ENCODE data around the gene CENPT.

CENPT gene

GRCh38 chr16:67847064-67847861 is at the start of gene CENPT:
Gene CENPT, minus strand, starts transcription at chr16:67847693. Its CDS starts 13,834 bp downstream, at chr16:67833859.
- no peak for DNase-seq (ENCODE audit: low spot score)

DNA sequence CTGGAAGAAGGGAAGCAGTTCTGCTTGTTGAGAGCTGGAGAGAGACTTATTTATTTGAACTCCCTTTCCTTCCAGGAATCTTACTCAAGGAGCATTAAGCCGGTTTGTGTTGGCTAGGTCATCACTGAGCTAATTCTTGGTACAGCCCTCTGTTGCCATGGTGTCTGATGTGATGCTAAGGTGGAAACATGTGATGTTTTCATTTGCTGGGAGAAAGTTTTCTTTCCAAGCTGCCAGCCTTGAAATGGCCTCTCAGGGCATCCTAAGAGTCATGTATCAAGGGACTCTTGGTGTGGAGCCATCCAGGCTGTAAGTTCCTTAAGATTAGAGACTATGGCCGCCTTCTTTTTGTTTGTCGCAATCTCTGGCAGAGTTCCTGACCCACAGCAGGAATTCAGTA is 49.7 kb upstream of the CENPT start:
- no peak for DNase-seq (ENCODE audit: low spot score)

GRCh38 chr16:67893743-67894399 is 46.4 kb upstream of the CENPT start:
- DNase-seq (ENCODE audit: low spot score), result no peak

DNA sequence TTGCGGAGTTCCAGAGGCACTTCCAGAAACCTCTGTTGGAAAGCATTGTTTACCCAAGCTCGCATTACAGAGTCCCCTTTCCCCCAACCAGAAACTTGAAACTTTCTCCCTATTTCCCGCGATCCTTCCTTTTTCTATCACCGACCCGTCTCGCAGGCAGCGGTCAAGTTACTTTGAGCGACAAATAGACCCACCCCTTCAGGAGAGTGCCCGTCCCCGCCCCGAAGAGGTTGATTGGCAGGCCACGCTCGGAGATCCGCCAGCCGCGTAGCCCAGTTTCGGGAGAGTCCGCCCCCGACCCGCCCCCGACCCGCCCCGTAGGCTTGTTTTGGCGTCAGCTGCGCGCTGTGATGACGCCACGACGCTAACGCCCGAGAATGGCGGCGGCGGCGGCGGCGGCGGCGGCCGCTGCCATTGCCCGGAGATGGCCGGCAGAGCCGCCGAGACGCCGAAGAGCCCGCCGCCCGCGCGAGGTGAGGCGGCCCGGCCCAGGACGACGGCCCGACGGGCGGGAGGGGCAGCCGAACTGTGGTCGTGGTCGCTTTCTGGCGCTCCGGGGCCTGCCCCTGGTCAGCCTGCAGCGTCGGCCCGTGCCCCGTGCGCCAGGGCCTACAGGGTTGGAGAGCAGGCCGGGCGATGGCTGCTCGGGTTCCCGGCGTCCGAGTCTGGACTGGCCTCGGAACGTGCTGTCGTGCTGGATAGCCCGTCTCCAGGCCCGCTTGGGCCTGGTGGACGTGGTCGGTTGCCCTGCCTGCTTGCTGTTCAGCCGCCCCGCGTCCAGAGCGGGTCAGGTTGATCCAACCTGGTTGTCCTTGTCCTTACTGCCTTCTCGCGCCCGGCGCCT is 45.6 kb upstream of the CENPT start, which contains the start of gene PSKH1:
Gene PSKH1 (plus strand): TSS at position 356 of the 844 bp plus-strand sequence. CDS start 15,496 bp downstream, outside the sequence.
- DNase-seq (ENCODE audit: low spot score), result peak; percentile 98

DNA sequence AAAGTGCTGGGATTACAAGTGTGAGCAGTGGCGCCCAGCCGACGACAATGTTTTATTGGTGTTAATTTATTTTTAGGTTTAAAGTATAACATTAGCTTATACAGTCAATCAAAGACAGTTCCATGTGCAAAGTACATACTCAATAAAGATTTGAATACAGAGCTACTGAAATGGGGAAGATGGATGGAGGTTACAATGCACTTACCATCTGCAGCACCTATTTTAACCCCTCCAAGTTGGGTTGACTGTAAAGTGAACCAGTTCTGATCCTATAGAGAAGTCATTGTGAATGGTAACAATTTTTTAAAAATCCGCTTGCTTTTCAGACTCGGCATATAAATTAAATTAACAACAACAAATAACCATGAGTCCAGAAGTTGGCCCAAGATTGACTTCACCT is 44.9 kb upstream of the CENPT start:
- DNase-seq (ENCODE audit: low spot score), result no peak

GRCh38 chr16:67888331-67888730 is 40.8 kb upstream of the CENPT start:
- no peak for DNase-seq (ENCODE audit: low spot score)

- no peak for DNase-seq (ENCODE audit: low spot score)
Observed at GRCh38 chr16:67886387-67886786, 38.9 kb upstream of the CENPT start.

- DNase-seq (ENCODE audit: low spot score), result no peak
Observed at GRCh38 chr16:67885976-67886375, 38.5 kb upstream of the CENPT start.

- no peak for DNase-seq (ENCODE audit: low spot score)
Observed at GRCh38 chr16:67885545-67885944, 38.1 kb upstream of the CENPT start.

DNA sequence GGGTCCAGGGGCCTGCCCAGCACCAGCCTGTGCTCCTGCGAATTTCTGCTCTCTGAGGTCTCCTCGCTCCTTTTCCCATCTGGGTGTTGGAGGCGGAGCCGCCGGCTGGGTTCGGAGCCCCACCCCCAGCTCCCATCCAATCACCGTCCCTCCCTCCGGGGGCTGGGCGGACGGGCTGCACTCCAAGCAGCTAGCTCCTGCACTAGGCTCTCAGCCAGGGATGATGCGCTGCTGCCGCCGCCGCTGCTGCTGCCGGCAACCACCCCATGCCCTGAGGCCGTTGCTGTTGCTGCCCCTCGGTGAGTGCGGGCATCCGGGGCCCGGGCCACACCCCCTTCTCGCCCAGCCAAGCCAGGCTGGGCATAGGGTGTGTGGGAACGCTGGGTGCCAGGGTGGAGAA is 37.2 kb upstream of the CENPT start, which contains the start of gene NRN1L:
Gene NRN1L (plus strand): TSS at position 202 of the 400 bp plus-strand sequence. CDS start 19 bp downstream, at position 221.
- peak; percentile 96 for DNase-seq (ENCODE audit: low spot score)

DNA sequence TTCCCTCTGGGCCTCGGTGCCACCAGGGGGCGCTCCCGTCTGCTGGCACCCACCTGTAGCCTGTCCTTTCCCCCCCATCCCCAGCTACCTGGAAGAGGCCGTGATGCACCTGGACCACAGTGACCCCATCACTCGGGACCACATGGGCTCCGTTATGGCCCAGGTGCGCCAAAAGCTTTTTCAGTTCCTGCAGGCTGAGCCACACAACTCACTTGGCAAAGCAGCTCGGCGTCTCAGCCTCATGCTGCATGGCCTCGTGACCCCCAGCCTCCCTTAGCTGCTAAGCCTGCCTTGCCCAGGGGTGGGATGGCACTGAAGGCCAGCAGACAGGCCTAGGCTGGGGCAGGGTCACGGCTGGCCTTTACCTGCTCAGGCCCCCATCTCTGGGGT is 36.4 kb upstream of the CENPT start:
- DNase-seq (ENCODE audit: low spot score), result peak; percentile 80

GRCh38 chr16:67883146-67883871 is 35.8 kb upstream of the CENPT start:
- DNase-seq (ENCODE audit: low spot score), result no peak

DNA sequence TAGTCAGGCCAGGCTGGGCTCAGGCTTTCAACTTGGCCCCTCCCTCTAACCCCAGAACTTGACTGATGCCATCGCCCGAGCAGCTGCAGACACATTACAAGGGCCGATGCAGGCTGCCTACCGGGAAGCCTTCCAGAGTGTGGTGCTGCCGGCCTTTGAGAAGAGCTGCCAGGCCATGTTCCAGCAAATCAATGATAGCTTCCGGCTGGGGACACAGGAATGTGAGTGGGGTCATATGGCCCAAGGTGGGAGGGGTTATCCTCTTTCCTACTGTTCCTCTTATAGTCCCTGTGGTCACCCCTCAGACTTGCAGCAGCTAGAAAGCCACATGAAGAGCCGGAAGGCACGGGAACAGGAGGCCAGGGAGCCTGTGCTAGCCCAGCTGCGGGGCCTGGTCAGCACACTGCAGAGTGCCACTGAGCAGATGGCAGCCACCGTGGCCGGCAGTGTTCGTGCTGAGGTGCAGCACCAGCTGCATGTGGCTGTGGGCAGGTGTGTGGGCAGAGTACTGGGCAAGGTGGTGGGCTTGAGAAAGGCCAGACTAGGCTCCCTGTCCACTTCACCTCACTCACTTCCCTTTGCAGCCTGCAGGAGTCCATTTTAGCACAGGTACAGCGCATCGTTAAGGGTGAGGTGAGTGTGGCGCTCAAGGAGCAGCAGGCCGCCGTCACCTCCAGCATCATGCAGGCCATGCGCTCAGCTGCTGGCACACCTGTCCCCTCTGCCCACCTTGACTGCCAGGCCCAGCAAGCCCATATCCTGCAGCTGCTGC is 35.1 kb upstream of the CENPT start:
- no peak for DNase-seq (ENCODE audit: low spot score)

DNA sequence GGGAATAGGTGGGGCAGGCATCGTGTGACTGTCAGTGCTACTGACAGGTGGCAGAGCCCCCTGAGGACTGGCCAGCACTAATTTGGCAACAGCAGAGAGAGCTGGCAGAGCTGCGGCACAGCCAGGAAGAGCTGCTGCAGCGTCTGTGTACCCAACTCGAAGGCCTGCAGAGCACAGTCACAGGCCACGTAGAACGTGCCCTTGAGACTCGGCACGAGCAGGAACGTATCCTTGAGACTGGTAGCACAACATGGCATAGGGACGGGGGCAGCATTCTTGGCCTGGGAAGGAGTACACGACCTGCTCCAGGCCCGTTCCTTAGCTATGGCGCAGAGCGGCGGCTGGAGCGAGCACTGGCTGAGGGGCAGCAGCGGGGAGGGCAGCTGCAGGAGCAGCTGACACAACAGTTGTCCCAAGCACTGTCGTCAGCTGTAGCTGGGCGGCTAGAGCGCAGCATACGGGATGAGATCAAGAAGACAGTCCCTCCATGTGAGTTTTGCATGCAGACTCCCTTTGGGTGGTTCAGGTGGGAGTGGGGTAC is 34.2 kb upstream of the CENPT start:
- DNase-seq (ENCODE audit: low spot score), result no peak

DNA sequence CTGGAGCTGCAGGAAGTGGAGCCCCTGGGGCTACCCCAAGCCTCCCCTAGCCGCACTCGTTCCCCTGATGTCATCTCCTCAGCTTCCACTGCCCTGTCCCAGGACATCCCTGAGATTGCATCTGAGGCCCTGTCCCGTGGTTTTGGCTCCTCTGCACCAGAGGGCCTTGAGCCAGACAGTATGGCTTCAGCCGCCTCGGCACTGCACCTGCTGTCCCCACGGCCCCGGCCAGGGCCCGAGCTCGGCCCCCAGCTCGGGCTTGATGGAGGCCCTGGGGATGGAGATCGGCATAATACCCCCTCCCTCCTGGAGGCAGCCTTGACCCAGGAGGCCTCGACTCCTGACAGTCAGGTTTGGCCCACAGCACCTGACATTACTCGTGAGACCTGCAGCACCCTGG is 33.1 kb upstream of the CENPT start:
- no peak for DNase-seq (ENCODE audit: low spot score)

DNA sequence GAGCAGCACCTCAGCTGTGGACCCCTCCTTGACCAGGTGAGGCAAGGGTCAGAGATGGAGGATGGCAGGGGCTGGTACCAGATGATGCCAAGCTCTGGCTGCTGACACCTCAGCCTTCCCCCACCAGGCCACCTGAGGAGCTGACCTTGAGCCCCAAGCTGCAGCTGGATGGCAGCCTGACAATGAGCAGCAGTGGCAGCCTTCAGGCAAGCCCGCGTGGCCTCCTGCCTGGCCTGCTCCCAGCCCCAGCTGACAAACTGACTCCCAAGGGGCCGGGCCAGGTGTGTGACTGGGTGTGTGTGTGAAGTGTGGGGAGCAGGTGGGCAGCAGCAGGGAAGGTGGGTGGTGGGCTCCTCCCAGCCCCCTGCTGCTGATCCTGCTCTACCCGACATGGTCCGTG is 32.4 kb upstream of the CENPT start:
- DNase-seq (ENCODE audit: low spot score), result no peak

DNA sequence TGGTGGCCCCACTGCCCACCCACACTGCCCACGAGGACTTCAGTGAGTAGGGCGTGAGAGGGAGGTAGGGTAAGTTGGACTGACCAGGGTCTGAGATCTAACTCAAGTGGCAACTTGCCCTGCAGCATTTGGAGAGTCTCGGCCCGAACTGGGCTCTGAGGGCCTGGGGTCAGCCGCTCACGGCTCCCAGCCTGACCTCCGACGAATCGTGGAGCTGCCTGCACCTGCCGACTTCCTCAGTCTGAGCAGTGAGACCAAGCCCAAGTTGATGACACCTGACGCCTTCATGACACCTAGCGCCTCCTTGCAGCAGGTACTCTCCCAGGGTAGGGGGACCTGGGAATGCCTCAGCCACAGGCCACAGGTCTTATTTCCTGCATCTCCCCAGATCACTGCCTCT is 32.0 kb upstream of the CENPT start:
- no peak for DNase-seq (ENCODE audit: low spot score)

- no peak for DNase-seq (ENCODE audit: low spot score)
Observed at GRCh38 chr16:67878846-67879245, 31.4 kb upstream of the CENPT start.

DNA sequence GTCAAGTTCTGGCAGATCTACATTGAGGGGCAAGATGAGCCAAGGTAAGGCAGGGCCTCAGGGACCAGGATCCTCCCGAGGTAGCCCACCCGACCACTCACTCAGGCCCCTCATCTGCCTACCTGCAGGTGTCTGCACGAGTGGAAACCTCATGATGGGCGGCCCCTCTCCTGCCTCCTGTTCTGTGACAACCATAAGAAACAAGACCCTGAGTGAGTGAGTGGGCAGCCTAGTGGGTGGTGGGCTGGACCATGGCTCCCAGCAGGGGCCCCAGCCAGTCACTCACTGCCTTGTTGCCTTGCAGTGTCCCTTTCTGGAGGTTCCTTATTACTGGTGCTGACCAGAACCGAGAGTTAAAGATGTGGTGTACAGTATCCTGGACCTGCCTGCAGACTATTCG is 30.7 kb upstream of the CENPT start:
- DNase-seq (ENCODE audit: low spot score), result no peak

DNA sequence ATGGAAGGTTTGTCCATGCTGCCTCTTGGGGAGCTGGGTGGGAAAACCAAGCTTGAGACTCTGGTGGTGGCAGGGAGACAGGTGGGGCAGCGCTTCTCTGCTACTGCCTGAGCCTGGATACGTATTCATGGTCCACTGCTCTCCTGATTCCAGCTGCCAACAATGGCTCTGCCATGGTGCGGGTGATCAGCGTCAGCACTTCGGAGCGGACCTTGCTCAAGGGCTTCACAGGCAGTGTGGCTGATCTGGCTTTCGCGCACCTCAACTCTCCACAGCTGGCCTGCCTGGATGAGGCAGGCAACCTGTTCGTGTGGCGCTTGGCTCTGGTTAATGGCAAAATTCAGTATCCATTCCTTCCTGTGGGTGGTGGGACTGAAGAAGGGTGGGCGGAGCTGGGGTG is 29.6 kb upstream of the CENPT start:
- no peak for DNase-seq (ENCODE audit: low spot score)

DNA sequence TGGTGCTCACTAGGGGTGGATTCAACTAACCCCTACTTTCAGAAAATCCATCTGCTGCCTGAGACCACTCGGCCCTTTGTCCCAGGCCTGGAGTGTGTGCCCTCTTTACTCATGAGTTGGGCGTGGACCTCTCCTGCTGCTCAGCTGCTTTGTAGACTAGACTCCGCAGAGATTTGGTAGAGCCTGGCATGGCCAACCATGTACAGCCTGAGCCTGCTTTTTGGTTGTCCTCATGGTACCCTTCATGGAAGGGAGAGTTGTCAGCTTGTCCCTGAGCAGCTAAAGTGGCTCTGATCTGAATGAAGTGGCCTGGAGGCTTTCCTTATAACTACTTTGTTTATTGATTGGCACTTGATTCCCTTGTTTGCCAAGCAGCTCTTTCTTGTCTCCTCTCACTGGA is 26.9 kb upstream of the CENPT start:
- no peak for DNase-seq (ENCODE audit: low spot score)
